TTC549 (cell line): Measurements from ENCODE around the gene HIRIP3.

Source experiments
- FAIRE-seq: peaks from 2 replicates; lab custom pipeline; 2012; peaks lifted over from hg19 to GRCh38; lab: Jason Lieb, UNC

The HIRIP3 gene

DNA sequence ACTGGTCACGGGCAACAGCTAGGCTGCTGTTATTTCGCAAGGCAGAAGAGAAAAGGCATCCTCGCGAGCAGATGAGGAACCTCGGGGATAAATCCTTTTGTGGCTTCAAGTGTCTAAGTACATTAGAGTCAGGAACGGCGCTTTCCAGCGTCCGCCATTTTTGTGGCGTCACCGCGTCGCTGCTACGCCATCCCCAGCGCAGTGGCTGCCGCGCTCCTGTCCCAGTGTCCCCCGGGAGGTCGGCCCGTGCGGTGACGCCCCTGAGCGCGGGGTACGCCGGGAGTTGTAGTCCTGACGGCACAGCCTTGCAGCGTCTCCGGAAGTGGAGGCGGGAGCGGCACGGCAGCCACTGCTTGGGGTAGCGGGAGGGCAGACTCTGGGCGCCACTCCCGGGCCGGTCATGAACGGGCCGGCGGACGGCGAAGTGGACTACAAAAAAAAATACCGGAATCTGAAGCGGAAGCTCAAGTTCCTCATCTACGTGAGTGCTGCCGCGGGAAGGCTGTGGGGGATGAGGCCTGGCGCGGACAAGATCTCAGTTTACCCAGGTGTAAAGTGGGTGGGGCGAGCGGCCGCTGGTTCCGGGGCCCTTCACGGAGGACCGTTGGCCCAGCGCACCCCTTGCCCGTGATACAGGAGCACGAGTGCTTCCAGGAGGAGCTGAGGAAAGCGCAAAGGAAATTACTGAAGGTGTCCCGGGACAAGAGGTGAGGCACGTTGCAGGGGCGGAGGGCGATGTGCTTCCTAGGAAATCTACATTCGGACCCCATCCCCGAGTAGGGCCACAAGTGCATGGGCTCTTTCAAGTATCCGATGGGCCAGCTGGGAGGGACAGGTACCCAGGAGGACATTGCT lies 721 bp upstream of the HIRIP3 start, which contains the start of gene INO80E:
Gene INO80E, plus strand, starts transcription at position 331 of the 855 bp plus-strand sequence. Its CDS starts 70 bp downstream, at position 401.
- peak; percentile 28 for FAIRE-seq

GRCh38 chr16:29994600-29995323 lies 655 bp downstream of the HIRIP3 start:
- FAIRE-seq, result no peak

DNA sequence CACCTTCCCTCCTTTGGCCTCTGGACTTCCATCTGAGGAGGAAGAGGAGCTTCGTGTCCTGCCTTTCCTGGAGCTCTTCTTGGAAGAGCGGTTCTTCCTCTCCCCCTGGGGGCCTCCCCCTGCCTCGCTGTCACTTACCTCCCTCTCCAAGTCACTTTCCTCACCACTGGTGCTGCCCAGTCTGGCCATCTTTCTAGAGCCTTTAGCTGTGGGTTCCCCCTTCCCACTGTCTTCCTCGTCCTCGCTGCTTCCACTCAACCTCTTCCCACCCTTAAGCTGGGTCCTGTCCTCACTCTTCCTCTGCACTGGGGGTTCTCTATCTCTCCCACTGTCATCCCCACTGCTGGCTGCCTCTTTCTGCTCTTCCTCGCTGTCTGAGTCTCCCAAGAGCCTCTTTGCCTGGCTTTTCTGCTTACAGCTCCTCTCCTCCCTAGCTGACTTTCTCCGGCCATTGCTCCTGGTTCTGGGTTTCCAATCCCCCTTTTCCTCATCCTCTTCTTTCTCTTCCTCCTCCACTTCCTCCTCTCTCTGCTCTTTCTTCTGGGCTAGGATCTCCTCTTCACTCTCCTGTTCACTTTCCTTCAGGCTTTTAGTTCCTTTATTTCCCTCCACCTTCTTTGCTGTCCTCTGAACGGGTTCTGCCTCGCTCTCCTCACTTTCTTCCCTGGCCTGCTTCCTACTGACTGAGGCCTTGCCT lies 1.4 kb downstream of the HIRIP3 start:
- no peak for FAIRE-seq

DNA sequence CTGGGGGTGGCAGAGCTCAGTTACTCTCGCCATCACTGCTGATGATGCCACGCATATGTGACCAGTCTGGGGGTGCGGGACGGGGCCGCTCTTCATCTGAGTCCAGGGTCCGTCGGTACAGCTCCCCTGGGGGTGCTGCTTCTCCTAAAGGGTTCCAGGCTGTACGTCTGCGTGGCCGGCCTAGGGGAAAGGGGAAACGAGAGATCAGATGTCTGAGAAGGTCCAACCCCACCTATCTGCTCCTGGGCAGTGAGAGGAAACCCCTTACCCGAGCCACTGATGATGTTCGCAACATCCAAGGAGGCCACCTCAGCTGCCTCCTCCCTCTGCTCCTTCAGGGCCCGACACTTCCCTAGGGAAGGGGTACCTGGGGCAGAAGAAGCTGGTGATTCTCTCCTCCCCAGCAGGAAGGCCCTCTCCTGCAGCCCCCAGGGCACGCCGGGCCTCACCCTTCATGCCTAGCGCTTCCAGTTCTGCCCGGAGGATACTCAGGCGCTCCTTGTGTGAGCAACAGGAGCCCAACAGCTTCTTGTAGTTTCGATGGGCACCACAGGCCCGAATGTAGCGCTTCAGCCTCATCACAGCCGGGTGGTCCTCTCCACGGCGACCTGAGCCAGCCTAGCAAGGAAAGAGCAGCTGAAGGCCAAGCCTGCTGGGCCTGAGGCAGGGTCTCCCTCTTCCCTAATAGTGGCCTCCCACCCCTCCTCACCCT lies 2.1 kb downstream of the HIRIP3 start:
- no peak for FAIRE-seq

GRCh38 chr16:29992344-29992967 lies 3.0 kb downstream of the HIRIP3 start:
- FAIRE-seq, result no peak

DNA sequence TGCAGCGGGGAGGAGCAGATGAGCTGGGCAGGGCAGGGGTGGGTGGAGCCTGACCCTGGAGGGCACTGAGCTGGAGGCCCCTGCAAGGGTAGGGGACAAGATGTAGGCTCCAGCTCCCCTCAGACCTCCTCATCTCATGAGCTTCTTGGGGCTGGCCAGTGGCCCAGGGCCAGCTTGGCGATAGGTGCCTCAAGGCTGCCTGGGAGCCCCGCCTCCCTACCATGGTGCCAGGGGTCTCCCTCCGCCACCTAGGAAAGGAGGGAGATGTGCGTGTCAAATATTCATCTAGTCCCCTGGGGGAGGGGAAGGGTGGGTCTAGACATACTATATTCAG lies 3.9 kb downstream of the HIRIP3 start:
- FAIRE-seq, result no peak

DNA sequence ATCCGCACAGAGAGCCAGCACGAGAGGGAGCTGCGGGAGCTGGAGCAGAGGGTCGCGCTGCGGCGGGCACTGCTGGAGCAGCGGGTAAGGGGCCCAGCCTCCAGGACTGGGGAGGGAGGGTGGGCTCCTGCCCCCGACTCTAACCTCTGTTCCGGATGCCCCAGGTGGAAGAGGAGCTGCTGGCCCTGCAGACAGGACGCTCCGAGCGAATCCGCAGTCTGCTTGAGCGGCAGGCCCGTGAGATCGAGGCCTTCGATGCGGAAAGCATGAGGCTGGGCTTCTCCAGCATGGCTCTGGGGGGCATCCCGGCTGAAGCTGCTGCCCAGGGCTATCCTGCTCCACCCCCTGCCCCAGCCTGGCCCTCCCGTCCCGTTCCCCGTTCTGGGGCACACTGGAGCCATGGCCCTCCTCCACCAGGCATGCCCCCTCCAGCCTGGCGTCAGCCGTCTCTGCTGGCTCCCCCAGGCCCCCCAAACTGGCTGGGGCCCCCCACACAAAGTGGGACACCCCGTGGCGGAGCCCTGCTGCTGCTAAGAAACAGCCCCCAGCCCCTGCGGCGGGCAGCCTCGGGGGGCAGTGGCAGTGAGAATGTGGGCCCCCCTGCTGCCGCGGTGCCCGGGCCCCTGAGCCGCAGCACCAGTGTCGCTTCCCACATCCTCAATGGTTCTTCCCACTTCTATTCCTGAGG lies 4.4 kb downstream of the HIRIP3 start:
- FAIRE-seq, result no peak

DNA sequence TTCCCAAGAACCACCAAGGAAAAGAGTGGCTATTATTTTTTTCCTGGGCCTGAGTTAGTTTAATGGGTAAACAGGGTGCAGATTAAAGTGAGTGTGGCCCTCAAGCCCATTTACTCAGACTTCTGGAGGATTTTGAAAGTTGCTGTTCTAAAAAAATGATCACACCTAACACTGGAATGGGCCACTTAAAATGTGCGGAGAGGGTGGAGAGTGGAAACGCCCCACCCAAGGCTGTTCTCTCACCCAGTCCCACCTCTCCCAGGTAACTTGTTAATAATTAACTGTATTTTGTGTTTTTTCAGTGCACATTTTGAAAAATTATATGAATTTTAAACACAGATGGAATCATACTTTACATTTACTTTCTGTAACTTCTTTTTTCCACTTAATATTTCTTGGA lies 5.4 kb downstream of the HIRIP3 start:
- FAIRE-seq, result no peak

DNA sequence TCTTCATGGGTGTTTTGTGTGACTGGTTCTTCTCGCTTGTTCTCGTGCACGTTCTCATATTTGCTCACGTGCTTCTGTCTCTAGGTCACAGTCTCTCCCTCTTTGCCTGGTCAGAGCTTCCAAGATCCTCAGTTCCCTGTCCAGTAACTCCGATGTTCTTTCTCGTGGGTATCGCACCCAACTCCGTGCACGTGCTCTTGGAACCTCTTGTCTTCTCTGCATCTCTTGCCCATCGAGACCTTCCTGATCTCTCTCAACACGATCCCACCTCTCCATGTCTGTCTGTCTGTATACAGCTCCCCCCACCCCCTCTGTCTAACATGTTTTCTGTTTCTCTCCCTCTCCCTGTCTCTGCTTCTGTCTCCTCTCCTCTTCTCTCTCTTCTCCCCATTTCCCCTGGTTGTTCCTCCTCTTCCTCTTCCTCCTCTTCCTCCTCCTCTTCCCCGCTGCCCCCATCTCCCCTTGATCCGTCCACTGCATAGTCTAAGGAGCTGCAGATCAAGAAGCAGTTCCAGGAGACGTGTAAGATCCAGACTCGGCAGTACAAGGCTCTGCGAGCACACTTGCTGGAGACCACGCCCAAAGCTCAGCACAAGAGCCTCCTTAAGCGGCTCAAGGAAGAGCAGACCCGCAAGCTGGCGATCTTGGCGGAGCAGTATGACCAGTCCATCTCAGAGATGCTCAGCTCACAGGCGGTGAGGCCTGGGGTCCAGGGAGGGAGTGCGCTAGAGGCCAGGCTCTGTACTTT lies 6.1 kb downstream of the HIRIP3 start:
- FAIRE-seq, result no peak

GRCh38 chr16:29988346-29989075 lies 6.9 kb downstream of the HIRIP3 start:
- no peak for FAIRE-seq

DNA sequence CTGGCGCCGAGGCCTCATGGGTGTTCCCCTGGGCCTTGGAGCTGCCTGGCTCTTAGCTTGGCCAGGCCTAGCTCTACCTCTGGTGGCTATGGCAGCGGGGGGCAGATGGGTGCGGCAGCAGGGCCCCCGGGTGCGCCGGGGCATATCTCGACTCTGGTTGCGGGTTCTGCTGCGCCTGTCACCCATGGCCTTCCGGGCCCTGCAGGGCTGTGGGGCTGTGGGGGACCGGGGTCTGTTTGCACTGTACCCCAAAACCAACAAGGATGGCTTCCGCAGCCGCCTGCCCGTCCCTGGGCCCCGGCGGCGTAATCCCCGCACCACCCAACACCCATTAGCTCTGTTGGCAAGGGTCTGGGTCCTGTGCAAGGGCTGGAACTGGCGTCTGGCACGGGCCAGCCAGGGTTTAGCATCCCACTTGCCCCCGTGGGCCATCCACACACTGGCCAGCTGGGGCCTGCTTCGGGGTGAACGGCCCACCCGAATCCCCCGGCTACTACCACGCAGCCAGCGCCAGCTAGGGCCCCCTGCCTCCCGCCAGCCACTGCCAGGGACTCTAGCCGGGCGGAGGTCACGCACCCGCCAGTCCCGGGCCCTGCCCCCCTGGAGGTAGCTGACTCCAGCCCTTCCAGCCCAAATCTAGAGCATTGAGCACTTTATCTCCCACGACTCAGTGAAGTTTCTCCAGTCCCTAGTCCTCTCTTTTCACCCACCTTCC lies 7.9 kb downstream of the HIRIP3 start:
- FAIRE-seq, result no peak

- FAIRE-seq, result no peak
Observed at GRCh38 chr16:29986931-29987330, 8.5 kb downstream of the HIRIP3 start.

- FAIRE-seq, result no peak
Observed at GRCh38 chr16:29986231-29986630, 9.2 kb downstream of the HIRIP3 start.

- no peak for FAIRE-seq
Observed at GRCh38 chr16:29985271-29985811, 10.1 kb downstream of the HIRIP3 start.

DNA sequence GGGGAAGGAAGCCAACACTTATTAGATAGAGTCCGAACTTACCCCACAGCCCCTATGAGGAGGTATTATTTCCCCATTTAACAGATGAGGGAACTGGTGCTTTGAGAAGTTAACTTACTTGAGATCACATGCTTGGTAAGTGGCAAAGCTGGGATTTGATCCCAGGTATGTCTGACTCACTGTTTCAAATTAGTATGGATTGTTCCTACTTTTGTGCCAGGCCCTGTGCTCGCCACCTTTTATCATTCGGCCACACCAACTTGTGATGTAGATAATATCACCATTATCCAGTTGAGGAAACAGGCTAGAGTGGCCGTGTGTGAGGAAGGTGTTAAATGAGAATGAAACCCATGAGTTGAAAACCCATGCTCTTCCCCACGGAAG lies 10.7 kb downstream of the HIRIP3 start:
- FAIRE-seq, result no peak

DNA sequence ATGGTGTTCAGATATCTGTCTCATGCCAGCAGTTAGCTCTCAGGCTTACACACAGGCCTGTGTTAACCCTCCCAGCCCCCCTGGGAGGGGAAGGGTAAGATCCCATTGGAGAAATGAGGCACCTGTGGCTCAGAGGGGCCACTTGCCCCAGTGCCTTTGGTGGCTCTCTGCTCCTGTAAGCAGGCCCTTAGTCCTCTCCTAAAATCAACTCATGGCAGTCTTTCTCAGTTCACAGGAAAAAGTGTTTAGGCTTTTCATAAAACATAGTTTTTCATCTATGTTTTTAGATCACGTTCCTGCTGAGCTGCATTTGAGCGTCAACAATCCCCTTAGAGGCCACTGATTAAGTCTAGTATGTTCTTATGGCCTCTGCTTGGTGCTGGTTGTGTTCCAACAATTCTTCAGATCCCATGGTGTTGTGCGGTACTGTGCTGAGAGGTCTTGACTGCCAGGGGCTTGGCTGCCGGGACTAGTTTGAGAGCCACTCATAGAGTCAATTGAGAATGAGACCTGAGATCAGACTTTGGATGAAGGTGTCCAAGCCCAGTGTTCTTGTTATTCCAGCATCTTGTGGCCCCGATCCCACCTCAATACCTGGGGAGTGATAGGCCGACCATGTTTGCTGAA lies 11.2 kb downstream of the HIRIP3 start:
- no peak for FAIRE-seq

DNA sequence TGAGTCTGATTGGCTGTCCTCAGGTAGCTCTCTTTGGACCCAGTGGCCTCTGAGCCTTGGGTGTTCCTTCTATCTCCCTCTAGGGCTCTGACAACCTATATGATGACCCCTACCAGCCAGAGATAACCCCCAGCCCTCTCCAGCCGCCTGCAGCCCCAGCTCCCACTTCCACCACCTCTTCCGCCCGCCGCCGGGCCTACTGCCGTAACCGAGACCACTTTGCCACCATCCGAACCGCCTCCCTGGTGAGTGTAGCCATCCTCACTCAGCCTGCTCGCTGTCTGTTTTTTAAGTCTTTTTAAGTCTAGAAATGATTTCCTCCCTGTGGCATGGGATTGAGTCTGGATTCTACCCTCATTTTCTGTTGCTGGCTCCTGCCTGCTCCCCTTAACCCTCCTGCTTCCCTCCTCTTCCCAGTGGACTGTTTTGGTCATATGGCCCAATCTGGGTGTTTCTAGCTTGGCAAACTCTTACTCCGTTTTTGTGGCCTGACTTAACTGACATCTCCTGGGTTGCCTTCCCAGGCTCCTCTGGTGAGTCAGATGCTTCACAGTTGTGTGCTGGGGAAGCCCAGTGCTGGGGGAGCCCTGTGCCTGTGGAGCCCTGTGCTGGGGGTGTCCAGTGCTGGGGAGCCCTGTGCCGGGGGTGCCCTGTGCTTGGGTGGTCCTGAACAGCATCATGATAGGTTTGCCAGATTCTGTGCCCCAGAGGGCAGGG lies 11.8 kb downstream of the HIRIP3 start:
- FAIRE-seq, result no peak
